Measurements from ENCODE around the gene PLXND1. TPM values are rescaled to one million over a fixed set of nuclear protein-coding genes. Genes with fewer than 3 reads are reported as not detected.
A peak's percentile ranks its signal among the peaks of the same experiment; 100 is the strongest.

PLXND1 gene
- total and polyA plus RNA-seq, 9 donors = 21.6 to 120 (median 57.1) TPM

- TF ChIP-seq EP300 (IDR thresholded peaks at IDR 0.05) (no peak), CTCF (IDR thresholded peaks at IDR 0.05) (no peak), POLR2A (IDR thresholded peaks at IDR 0.05) (no peak)
- WGBS, 3 donors = 59 to 76% (median 69%) methylated on average over 5 of the region's 5 CpGs
- no peak overlapping the region for H3K27ac ChIP-seq
- DNase-seq = peak in 2 of 5 donors; percentile 17 to 30
- no peaks in the 10 kb centered on the region for H3K27me3 ChIP-seq
- H3K4me1 ChIP-seq (ENCODE audit: insufficient read depth) = peaks cover 1% of the 10 kb centered on the region
- no peak overlapping the region for H3K4me3 ChIP-seq
- H3K9me3 ChIP-seq = no peaks in the 10 kb centered on the region
- intact Hi-C loops (cut with DNase I) = no loop called here
- no peaks in the 10 kb centered on the region for H3K36me3 ChIP-seq
Observed at GRCh38 chr3:129614927-129615363, 8.5 kb upstream of the PLXND1 start.

GRCh38 chr3:129614435-129614834, 8.0 kb upstream of the PLXND1 start:
- TF ChIP-seq EP300 (IDR thresholded peaks at IDR 0.05) = no peak
- no peak for TF ChIP-seq CTCF (IDR thresholded peaks at IDR 0.05)
- peaks cover under 1% of the 10 kb centered on the region for H3K4me1 ChIP-seq (ENCODE audit: insufficient read depth)
- peak in 1 of 5 donors; percentile 18 for DNase-seq
- no peak overlapping the region for H3K27ac ChIP-seq
- 88 to 93% (median 93%) methylated on average over 9 of the region's 9 CpGs for WGBS, 3 donors
- H3K9me3 ChIP-seq = no peaks in the 10 kb centered on the region
- no peaks in the 10 kb centered on the region for H3K36me3 ChIP-seq
- H3K27me3 ChIP-seq = no peaks in the 10 kb centered on the region
- intact Hi-C loops (cut with DNase I) = no loop called here
- no peak overlapping the region for H3K4me3 ChIP-seq

GRCh38 chr3:129613367-129613740, 6.9 kb upstream of the PLXND1 start:
- intact Hi-C loops (cut with DNase I) = no loop called here
- 87 to 91% (median 90%) methylated on average over 3 of the region's 3 CpGs for whole genome bisulfite sequencing, 3 donors
- peak in 2 of 5 donors; percentile 11 to 18 for DNase-seq
- TF ChIP-seq EP300 (IDR thresholded peaks at IDR 0.05) (no peak), CTCF (IDR thresholded peaks at IDR 0.05) (no peak)
- no peaks in the 10 kb centered on the region for H3K27me3 ChIP-seq
- H3K36me3 ChIP-seq = no peaks in the 10 kb centered on the region
- no peak overlapping the region for H3K4me3 ChIP-seq
- H3K4me1 ChIP-seq (ENCODE audit: insufficient read depth) = no peaks in the 10 kb centered on the region
- H3K27ac ChIP-seq = no peak overlapping the region
- no peaks in the 10 kb centered on the region for H3K9me3 ChIP-seq

GRCh38 chr3:129612534-129613366, 6.3 kb upstream of the PLXND1 start:
- Histone ChIP-seq H3K4me1 (ENCODE audit: insufficient read depth) (no peaks in the 10 kb centered on the region), H3K4me3 (no peak overlapping the region), H3K27me3 (no peaks in the 10 kb centered on the region), H3K36me3 (no peaks in the 10 kb centered on the region), H3K9me3 (no peaks in the 10 kb centered on the region), H3K27ac (no peak overlapping the region)
- TF ChIP-seq POLR2A (IDR thresholded peaks at IDR 0.05) (no peak), EP300 (IDR thresholded peaks at IDR 0.05) (no peak), CTCF (IDR thresholded peaks at IDR 0.05) (no peak)
- intact Hi-C loops (cut with DNase I) = no loop called here
- DNase-seq = peak in 1 of 5 donors; percentile 10
- 82 to 86% (median 83%) methylated on average over 16 of the region's 16 CpGs for WGBS, 3 donors
